GM10847 (cell line): Measurements from ENCODE around the gene SNRNP25.

ENCODE experiments used
- POLR2A ChIP-seq: IDR thresholded peaks from 2 replicates; pipeline ENCODE4 v1.6.1; 2011; ENCODE audit not compliant: insufficient read length; ENCODE audit errors: extremely low read depth

Gene SNRNP25

DNA sequence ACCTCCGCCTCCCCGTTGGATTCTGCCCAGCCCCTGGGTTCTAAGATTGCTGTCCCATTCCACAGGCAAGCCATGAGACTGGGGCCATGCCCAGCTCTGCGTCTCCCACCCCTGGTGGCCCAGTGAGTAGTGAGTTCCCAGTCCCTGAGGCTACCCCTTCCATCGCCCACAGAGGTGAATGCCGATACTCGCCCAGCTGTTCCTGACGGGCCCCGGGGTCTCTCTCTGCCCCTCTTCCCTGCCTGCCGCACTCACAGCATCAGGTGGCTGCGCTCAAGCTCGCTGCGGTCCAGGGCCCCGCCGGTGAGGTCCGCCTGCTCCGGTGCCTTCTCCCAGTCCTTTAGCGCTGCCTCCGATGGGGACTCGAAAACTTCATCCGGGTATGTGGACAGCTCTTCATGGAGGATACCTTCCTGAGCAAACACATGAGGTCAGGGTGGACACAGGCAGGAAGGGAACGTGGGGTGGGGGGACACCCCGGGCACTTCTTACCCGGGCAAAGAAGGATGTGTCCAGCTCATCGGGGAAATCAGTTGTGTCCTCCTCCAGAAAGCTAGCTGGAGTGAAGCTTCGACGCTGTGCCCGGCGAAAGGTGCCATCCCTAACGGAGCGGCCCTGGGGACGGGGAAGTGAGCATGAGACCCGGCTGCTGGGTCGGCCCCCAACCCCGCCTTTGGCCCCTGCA, 8.8 kb downstream of the SNRNP25 start:
- no peak for TF ChIP-seq POLR2A

DNA sequence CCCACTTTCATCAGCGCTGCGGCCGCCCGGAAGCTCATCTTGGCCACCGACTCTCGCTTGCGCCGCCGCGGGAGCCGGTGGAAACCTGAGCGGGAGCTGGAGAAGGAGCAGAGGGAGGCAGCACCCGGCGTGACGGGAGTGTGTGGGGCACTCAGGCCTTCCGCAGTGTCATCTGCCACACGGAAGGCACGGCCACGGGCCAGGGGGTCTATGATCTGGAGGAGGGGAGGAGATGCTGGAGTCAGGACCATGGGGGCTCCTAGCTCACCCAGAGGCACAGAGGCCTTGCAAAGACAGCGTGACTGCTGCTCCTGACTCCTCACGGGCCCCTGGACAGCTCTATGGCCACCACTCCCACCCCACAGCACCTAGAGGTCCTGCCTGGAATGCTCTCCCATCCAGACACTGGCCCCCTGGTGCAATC, 9.4 kb downstream of the SNRNP25 start:
- TF ChIP-seq POLR2A: no peak

DNA sequence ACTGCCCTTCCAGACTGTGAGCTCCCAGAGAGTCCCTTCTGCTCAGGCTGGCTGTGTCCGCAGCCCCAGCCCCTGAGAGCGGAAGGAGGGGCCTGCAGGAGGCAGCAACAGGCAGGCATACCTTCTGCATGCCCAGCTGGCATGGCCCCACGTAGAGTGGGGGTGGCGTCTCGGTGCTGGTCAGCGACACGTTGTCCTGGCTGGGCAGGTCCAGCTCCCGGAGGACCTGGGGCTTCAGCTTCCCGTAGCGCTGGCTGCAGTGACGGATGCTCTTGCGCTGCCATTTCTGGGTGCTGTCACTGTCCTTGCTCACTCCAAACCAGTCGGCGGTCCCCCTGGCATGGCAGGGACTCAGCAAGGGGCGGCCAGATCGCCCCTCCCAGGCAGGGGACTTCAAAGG, 9.8 kb downstream of the SNRNP25 start:
- no peak for TF ChIP-seq POLR2A

DNA sequence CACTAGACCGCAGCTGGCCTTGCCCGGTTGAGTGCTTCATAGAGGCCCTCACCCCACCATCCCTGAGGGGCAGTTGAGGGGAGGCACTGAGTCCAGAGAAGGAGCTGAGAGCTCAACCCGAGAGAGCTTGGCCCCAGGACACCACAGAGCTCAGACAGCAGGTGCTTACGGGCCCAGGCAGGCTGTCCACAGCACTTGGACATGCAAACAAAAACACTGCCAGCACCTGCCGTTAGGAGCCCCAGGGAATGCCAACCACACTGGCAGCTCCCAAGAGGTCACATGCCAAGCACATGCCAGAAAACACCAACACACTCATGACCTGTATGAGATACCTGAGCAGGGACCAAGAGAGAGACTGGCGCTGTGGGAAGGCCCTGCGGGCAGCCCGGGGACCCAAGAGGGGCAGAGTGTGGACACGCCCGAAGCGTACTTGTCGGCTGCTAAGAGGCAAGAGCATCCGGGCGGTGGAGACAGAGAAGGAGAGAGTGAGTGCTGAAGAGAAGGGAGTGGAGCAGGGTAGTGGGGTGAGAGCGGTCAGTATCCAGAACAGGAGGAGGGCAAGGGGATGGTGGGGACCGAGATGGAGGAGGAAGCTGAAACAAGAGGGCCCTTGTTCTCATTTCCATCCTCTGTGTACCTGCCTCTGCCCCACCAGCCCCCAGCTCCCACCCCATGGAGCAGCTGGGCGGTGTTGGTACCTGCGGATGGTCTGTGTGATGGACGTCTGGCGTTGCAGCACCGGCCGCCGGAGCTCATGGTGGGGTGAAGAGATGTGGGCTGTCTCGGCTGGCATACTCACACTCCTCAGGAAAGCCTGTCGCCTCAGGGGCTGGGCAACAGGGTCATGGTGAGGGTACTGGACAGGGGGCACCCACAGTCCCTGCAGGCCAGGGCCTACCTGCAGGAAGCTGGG, 10.6 kb downstream of the SNRNP25 start:
- TF ChIP-seq POLR2A: no peak

DNA sequence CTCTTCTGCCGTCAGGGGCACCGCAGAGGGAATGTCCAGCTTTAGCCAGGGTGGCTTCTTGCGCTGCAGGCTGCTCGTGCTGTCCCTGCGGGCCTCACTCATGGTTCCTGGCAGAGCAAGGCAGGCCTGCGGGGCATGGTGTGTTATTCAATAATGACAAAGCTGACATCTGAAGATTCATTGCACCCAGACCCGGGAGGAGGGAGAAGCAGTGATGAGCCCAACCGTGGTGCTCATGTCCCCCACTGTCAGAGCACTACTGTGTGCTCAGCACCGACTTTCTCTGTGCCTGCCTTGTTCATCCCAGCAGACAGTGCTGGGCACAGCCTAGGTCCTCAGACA, 11.3 kb downstream of the SNRNP25 start:
- TF ChIP-seq POLR2A: no peak

DNA sequence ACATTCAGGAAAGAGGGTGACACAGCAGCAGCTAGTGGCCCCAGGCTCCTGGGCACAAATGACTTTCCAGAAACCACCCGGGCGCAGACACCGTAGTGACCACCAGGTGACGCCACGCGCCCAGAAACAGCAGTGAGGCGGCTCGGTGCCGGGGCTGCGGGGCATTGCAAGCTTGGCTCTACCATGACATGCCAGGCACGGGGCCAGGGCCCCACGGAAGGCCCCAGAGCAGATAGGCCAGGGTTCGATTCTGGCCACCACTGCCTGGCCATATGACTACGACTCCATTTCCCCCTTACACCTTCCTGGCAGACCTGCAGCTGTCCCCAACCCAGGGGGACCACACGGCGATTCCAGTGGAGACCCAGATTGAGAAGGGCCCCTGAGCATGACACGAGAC, 12.1 kb downstream of the SNRNP25 start:
- no peak for TF ChIP-seq POLR2A

DNA sequence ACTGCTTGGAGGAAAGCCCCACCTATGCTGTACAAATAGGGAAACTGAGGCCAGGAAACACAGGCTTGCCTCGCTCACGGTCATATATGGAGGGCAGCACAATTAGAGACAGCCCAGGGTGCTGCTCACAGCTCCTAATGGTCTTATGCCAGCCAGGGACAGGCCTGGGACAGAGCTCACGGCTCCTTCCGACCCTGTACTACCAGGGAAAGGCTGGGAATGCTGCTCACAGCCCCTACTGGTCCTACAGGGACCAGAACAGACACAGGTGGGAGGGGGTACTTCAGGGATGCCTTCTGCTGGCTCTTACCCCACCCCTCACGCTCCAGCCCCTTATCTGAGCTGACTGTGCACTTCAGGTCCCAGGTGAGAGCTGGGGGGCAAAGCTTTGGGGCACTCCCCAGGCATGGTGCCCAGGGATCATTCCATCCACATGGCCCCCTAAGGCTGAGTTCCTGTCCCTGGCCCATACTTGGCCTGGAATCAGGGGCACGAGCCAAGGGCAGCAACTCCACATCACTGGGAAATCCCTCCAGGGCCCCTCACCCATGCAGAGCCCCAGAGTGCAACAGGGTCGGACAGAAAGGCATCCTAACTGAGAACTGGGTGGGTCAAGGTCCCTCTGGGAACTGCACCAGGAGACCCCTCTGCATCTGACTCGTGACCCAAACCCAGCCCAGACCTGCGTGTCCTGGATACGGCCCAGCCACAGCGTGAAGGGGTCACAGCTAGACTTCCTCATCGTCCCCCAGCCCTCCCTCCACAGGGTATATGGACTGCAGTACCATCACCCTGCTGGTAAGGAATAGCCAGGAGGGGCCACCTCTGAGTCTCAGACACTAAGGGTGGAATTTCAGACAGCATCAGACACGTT, 12.9 kb downstream of the SNRNP25 start:
- TF ChIP-seq POLR2A: no peak

DNA sequence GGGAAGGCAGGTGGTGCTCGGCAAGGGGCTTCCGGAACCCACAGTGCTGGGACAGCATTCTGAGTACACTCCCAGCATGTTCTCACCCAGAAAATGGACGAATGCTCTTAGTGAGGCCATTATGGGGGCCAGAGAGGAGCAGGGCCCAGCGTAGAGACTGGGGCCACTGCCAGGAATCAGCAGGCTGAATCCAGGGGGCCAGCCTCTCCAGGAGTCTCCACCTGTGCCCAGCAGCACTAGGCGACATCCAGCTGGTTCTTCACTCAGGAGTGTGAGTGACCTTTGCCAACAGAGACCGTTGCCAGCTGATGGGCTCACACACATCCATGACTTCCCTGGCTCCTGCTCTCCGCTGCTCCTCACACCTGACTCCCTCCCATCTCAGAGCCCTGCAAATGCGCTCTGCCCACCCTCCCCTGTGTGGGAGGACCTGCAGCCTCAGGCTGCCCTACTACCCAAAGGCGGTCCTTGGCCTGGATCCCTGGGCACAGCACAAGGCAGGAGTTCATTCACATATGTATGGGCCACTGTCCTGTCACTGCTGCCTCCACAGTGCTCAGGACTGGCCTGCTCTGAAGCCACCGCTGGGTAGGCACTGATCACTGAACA, 13.7 kb downstream of the SNRNP25 start:
- no peak for TF ChIP-seq POLR2A

DNA sequence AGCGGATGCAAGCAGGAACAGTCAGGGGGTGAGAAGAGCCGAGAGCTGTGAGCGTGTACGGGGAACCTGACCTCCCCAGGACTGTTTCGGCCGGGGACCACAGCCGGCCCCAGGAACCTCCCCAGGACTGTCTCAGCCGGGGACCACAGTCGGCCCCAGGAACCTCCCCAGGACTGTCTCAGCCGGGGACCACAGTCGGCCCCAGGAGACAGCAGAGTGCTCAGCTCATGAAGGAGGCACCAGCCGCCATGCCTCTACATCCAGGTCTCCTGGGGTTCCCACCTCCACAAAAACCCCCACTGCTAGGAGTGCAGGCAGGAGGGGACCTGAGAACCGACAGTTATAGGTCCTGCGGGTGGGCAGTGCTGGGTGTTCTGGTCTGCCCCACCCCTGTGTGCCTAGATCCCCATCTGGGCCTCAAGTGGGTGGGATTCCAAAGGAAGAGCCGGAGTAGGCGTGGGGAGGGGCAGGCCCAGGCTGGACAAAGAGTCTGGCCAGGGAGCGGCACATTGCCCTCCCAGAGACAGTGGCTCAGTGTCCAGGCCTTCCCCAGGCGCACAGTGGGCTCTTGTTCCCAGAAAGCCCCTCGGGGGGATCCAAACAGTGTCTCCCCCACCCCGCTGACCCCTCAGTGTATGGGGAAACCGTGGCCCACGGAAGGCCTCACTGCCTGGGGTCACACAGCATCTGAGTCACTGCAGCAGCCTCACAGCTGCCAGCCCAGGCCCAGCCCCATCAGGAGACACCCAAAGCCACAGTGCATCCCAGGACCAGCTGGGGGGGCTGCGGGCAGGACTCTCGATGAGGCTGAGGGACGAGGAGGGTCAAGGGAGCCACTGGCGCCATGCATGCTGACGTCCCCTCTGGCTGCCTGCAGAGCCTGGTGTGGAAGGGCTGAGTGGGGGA, 14.5 kb downstream of the SNRNP25 start:
- no peak for TF ChIP-seq POLR2A

DNA sequence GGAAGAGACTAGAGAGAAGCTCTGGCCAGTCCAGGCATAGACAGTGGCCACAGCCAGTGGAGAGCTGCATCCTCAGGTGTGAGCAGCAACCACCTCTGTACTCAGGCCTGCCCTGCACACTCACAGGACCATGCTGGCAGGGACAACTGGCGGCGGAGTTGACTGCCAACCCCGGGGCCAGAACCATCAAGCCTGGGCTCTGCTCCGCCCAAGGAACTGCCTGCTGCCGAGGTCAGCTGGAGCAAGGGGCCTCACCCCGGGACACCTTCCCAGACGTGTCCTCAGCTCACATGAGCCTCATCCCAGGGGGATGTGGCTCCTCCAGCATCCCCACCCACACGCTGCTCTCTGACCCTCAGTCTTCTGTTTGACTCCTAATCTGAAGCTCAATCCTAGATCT, 15.6 kb downstream of the SNRNP25 start:
- TF ChIP-seq POLR2A: no peak

DNA sequence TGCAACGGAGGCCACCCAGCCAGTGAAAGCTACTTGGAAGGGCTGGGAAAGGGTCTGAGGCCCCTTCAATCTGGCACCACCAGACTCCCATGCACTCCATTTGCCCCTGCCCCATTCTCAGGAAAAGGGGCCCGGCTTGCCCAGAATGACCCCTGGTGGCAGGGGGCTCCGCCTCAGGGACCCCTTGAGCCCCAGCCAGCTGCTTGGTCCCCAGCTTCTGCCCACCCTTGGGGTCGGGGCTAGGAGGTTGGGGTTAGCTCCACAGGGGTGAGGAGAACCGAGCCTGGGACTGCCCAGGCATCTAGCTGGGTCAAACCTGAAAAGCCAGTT, 17.5 kb downstream of the SNRNP25 start:
- TF ChIP-seq POLR2A: no peak

DNA sequence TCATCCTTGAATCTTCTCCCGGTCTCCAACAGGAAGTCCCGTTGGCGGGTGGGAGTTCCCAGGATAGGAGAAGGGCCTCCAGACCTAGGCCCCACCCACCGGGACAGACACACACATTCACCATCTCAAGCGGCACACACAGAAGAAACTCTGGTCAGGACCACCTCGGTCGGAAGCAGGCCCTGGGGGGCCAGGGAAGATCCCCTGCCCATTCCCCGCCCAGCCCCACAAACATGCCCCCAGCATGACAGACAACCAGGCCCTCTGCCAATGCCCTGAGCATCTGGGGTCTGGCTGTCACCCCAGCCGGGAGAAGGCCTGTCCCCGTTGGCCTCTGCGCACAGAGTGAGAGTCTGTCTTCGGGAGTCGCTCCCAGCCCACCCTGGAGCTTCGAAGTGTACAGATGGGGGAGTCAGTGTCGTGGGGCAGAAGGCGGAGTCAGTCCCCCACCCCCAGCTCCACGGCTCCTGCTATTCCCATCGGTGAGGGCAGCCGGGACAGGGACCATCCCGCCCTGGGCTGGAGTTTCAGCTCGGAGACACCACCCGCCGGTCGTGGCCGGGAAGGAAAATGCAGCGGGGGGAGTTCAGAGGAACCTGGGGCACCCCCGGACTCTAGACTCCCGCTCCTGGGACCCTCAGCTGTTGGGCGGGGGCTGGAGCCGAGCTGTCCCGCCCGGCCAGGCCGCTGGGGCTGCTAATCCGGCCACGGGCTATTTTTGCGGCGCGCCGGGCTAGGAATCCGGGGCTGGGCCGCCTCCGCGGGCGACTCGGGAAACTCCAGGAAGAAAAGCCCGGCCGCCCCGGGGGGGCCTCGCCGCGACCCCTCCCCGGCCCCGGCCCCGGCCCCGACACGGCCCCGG, 18.1 kb downstream of the SNRNP25 start:
- TF ChIP-seq POLR2A: no peak
